HG03045 (cell line): ENCODE results near the gene MSI2.

Source experiments
- ATAC-seq: cut with Tn5 transposase; IDR thresholded peaks from one replicate; pipeline ENCODE4 v1.9.1; 2021; ENCODE audit warnings: mild to moderate bottlenecking, moderate library complexity; ENCODE audit not compliant: unreplicated experiment

Gene MSI2

DNA sequence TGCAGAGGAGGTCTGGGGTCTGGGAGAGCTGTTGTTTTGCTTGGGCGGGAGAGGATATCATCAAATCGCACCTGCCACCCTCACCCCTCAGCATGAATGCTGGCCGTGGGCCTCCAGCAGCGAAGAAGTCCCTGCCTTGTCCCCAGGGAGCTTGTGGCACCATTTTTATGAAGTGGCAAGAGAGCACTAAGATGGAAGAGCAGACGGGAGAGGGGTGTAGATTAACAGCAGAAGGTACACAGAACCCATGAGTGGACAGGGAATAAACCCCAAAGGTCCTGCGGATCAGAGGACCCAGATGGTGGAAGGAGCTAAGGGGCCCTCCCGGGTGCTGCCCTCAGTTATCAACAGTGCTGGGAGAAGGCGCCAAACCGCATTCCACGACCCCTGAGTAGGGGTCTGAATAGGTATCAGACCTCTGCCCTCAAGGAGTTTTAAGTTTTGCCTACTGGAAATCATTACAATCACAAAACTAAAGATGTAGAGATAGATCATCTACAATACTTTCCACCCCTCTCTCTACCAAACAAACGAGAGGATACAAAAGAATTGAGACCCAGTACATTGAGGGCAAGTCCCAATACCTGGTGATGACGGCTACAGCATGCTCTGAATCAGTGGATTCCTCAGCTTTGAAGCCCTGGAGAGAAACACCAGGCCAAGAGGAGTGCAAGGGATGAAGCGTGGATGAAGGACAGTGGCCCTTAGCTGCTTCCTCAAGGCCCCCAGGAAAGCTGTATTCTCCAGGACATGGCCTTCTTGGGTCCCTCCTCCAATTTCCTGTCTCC lies 428.6 kb downstream of the MSI2 start:
- no peak for ATAC-seq

DNA sequence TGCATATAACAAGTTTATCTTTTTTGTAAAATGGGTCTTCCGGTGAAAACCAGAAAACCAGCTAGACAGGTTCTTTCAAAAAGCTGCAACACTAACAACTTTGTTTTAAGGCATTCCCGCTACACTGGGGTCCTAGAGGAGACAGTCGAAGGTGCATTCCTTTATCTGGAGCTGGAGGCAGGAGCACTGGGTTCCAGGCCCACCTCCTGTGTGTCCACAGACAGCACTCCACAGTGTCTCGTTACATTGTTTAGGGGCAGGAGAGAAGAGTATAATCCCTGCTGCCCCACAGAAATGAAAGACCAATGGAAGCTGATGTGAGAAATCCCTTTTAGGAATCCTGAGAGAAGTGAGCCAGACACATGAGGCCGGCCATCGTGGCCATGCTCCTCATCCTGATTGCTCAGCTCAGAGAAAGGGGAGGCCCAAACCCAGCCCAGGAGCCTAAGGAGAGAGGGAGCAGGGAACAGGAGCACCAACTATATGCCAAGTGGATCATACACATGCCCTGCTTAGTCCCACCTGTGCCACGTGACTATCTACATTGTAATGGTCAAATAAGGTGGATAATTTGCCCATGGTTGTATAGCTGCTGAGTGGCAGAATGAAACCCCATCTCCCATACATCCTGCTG lies 429.3 kb downstream of the MSI2 start:
- no peak for ATAC-seq

GRCh38 chr17:57687642-57688041 lies 431.3 kb downstream of the MSI2 start:
- ATAC-seq = no peak

DNA sequence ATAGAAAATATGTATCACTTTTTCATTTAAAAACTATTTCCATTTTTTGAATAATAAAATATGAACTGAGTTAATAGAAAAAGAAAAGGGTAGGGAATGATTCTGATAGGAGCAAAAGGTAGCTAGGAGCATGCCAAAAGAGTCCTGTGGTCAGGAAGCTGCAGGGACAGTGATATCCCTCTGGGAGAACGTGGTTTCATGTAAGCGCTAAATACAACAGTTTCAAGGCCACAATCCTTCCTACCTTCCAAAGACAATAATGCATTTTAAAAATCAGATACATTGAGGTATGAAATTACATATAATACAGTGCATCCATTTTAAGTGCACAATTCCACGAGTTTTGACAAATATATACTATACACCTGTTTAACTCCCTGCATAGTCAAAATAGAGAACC lies 432.9 kb downstream of the MSI2 start:
- no peak for ATAC-seq

DNA sequence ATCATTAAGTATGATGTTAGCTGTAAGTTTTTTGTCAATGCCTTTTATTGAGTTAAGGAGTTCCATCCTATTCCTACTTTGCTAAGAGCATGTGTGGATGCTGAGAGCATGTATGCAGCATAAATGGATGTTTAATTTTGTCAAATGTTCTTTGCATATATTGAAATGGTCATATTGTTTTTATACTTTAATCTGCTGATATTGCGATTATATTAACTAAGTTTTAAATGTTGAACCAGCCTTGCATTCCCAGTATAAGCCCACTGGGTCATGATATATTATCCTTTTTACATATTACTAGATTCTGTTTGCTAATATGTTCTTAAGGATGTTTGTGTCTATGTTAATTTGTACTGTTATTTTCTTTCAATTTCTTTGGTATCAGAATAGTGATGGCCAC lies 435.6 kb downstream of the MSI2 start:
- no peak for ATAC-seq

DNA sequence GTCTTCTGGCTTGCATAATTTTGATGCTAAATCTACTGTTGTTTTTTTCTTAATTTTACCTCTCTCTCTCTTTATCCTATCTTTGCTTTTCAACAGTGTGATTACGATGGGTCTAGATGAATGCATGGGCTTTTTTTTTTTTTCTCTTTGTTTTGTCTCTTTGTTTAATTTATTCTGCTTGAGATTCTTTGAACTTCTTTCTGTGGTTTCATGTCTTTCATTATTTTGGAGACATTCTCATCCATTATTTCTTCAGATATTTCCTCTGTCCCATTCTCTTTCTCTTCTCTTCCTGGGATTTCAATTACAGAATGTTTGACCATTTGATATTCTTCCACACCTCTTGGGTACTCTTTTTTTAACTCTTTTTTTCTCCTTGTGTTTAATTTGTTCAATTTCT lies 436.4 kb downstream of the MSI2 start:
- ATAC-seq = no peak

DNA sequence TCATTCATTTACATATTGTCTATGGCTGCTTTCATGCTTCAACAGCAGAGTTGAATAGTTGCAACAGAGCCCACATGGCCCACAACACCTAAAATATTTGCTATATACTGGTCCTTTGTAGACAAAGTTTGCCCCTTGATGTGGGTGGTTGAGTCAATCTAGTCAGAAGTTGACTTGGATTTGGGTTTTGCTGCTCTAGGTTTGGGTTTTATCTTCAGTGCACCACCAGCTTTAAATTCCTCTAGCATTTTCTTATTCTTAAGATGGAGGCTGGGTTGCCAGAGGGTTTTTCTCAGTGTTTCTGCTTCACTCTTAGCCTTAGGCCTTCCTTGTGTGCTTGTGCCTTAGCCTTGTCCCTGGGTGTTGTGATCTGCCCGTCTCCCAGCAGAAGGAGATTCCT lies 437.7 kb downstream of the MSI2 start:
- no peak for ATAC-seq

GRCh38 chr17:57696050-57696449 lies 439.7 kb downstream of the MSI2 start:
- ATAC-seq = no peak

DNA sequence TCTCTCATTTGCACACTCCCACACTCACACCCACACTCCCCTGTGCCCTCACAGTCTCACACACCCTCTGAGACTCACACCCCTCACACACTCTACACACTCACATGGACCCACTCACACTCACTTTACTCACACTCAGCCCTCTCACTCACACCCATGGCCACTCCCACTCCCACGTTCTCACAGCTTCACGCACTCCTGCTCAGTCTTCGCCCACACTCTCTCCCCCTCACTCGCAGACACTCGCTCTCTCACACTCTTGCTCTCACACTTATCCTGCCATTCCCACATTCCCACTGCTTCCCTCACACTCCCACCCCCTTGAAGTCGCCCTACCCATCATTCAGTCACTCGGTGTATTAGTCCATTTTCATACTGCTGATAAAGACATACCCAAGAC lies 440.9 kb downstream of the MSI2 start:
- ATAC-seq = no peak

DNA sequence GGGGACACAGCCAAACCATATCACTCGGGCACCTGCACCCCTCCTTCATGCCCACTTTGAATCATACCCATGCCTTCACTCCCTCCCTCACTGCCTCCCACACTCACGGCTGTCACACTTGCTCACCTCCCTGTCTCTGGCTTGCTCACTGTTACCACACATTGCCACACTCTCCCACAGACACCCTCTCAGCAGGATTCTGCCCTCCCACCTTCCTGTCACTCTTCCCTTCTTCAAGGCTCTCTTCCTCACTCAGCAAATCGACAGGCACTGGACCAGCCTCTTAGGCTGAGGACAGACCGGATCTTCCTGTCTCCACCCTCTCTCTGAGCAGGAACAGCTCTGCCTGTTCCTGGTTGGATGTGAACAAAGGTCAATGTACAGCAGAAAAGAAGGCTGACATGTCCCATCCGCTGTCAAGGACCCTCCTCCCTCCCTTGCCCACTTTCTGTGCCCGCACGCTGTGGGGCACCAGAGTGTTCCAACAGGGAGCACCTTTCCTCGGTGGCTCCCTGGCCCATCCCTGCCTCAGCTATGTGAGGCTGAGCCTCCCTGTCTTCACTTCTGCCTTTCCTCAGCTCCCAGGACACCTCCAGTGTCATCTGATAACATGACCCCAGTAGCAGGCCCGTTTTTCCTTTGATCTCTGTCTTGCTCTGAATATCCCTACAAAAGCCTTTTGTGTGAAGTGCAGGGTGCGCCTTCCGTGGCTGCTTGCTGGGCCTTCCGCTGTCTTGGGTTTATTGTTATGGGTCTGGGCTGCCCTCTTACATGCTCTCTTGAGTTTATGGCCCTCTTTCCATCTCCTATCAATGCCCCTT lies 441.8 kb downstream of the MSI2 start:
- no peak for ATAC-seq

DNA sequence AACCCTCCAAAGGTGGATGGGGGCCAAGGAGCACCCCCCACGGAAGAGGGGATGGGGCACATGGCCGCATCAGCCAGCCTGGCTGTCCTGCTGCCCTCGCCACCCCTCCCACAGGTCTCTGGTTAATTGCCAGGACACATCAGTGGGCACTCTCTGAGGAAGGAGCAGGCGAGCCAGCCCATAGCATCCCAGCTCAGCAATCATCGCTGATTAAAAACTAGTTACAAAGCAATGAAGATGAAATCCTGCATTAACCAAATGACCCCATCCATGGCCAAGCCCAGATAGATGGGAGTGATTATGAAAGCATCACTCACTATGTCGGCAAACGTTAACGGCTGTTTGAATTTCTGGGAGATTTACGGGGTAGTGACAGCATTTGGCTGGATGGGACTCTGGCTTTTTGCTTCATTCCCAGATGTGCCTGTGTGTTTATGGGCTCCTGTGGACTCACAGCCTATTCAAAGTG lies 443.5 kb downstream of the MSI2 start:
- no peak for ATAC-seq

DNA sequence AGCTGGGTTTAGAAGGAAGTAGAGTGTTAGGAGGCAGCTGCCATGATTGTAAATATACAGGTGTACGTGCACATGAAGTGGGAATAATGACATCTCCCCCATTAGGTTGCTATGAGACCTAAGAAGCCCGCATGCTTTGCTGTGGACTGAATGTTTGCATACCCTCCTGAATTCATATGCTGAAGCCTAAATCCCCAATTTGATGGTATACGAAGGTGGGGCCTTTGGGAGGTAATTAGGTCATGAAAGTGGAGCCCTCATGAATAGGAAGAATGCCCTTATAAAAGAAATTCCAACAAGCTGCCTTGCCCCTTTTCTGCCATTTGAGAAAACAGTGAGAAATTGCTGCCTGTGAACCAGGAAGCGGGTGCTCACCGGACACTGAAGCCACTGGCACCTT lies 444.8 kb downstream of the MSI2 start:
- ATAC-seq = no peak

- no peak for ATAC-seq
These were observed 446.9 kb downstream of the MSI2 start for GRCh38 chr17:57703273-57703672.

DNA sequence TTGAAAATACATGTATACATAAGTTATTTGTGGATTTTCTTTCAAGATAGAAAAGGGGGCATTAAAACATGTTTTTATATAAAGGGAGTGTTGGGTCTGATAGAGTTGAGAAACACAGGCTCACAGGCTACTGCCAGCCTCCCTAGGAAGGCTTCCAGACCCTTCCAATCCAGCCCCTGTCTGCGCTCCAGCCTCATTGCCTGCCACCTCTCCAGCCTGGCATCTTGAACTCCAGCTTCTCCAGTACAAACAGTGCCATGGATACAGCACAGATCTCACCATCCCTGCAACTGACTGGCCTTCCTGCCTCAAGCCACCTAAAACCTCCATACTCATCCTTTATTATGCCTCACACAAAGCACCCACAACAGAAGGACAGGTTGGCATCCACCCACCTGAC lies 448.1 kb downstream of the MSI2 start:
- no peak for ATAC-seq

GRCh38 chr17:57705921-57706695 lies 449.8 kb downstream of the MSI2 start:
- no peak for ATAC-seq

DNA sequence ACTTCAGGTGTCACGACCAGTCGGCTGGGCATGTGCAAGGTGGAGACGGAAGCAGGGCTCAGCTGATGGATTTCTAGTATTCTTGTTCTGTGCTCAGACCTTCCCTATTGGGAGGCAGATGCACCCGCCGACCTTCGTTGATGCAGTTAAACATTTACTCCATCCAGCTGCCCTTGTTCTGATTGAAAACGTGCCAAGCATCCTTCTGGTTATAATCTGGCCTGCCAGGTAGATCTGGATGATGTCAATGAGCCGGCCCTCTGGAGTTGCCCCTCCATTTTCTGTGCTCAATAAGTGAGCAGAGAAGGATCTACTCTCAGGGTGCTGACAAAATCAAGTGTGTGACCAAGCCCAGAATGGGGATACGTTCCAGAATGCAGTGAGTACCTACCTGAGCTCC lies 450.4 kb downstream of the MSI2 start:
- no peak for ATAC-seq

- ATAC-seq = no peak
These were observed 451.6 kb downstream of the MSI2 start for GRCh38 chr17:57707892-57708291.

DNA sequence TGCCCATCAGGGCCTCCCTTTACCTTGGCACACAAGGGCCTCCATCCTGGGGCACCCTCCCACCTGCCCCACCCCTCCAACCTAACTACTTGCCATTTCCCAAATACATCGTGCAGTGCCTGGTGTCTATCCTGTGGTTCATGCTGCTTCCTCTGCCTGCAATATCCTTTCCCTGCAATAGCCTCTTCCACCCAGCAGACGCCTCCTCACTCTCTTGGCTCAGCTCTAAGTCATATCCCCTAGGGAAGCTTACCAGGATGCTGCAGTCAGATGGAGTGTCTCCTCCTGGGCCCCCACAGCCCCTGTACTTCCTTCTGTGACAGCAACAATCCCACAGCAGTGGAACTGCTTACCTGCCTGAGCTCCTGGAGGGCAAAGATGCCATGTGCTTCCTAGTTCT lies 452.1 kb downstream of the MSI2 start:
- no peak for ATAC-seq

DNA sequence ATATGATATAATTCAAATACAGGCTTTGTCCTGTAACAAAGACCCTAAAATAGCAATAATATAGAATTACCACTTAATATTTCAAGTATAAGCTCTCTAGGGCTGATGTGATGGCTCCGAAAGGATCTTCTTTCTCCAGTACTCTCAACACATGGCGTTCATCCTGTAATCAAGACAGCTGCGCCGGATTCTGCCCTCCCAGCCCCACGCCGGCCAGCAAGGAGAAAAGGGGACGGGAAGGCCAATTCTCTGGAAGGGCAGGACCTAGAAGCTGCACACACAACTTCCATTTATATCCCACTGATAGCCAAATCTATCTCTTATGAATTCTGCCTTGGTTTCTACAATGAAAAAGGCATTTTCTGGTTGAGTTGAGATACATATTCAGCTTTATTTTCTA lies 456.8 kb downstream of the MSI2 start:
- no peak for ATAC-seq

GRCh38 chr17:57714665-57715180 lies 458.4 kb downstream of the MSI2 start:
- ATAC-seq = no peak

DNA sequence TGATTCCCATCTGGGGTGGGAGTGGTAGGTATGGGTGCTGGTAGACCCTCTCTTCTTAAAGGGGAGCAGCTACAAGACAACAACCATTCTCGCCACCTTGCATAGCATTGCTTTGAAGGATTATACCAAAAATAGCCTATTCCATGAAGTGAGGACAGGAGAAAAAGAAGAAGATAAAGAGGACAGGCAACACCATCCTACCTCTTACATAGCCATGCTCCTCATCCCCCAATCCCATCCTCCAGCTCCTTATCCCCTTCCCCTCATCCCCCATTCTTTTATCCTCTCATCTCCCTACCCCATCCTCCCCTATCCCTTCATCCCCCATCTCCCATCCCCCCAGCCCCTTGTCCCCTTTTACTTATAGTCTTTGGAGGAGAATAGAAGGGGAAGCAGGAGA lies 459.7 kb downstream of the MSI2 start:
- ATAC-seq = no peak
